Aorta (tissue), 5 donors: ENCODE data around the gene TNFRSF19. TPM values are rescaled to one million over a fixed set of nuclear protein-coding genes. Genes with fewer than 3 reads are reported as not detected.

Experiments
- ATAC-seq: fragments of 200-7000 bp; cut with Tn5 transposase; one replicate; pipeline ENCODE4 v1.9.1; 2022; ENCODE audit warnings: moderate library complexity; ENCODE audit not compliant: low FRiP score
- DNase-seq, 2 donors: peaks; one replicate each; pipeline ENCODE4 v3.0.0-alpha.2; 2020
- H3K27ac ChIP-seq, 2 donors: one replicate each; pipeline ENCODE4 v1.5.1; 2013; ENCODE audit warnings: low read length in 2 of 2, mild to moderate bottlenecking in 2 of 2, moderate library complexity in 2 of 2, control low read depth in 1 of 2, inconsistent platforms in 1 of 2, low read depth in 1 of 2
- H3K27me3 ChIP-seq, 2 donors: one replicate each; pipeline ENCODE4 v1.6.1; 2013; ENCODE audit warnings: control low read depth in 1 of 2, low read length in 1 of 2, mild to moderate bottlenecking in 1 of 2, moderate library complexity in 1 of 2; ENCODE audit not compliant: insufficient read depth in 2 of 2, control insufficient read depth in 1 of 2
- H3K36me3 ChIP-seq, 2 donors: one replicate each; pipeline ENCODE4 v1.6.1; 2013; ENCODE audit warnings: control low read depth in 1 of 2, low read length in 1 of 2, mild to moderate bottlenecking in 1 of 2; ENCODE audit not compliant: insufficient read depth in 2 of 2, control insufficient read depth in 1 of 2
- H3K4me1 ChIP-seq, 2 donors: one replicate each; pipeline ENCODE4 v1.6.1; 2013; ENCODE audit warnings: low read length in 2 of 2, control low read depth in 1 of 2, mild to moderate bottlenecking in 1 of 2, moderate library complexity in 1 of 2; ENCODE audit not compliant: insufficient read depth in 2 of 2, control insufficient read depth in 1 of 2
- H3K4me3 ChIP-seq, 2 donors: one replicate each; pipeline ENCODE4 v1.5.1; 2013; ENCODE audit warnings: low read length in 2 of 2, control low read depth in 1 of 2, mild to moderate bottlenecking in 1 of 2
- H3K9me3 ChIP-seq: one replicate; pipeline ENCODE4 v1.6.1; 2013; ENCODE audit warnings: mild to moderate bottlenecking, low read length; ENCODE audit not compliant: control insufficient read depth
- WGBS, 2 donors: extraction: QIAGEN DNeasy Blood & Tissue Kit; methylation state at CpG; one replicate each; pipeline ENCODE4 v1.1.7; 2013; 5-methylcytosine and 5-hydroxymethylcytosine counted together
- intact Hi-C, 2 donors: fragments of 100-400 bp; cut with DNase I; formaldehyde crosslinking; loops; one replicate each; pipeline versions ENCODE4 v1.14.2 to v1.15.0; 2022
- polyA plus RNA-seq, 2 donors: library from polyadenylated mRNA; stranded (reverse); fragments of 200-250 nt; gene quantifications; one replicate each; pipeline ENCODE4 v1.2.3, GENCODE V29; 2013
- total RNA-seq, 2 donors: library from RNA; stranded (reverse); fragmentation: NEBNext Ultra II Directional; extraction: Animal tissue kit (Norgen Biotek cat#: 25700); gene quantifications; one replicate each; pipeline ENCODE4 v1.2.1, GENCODE V29; 2021
- donor health status: healthy with polysubstance abuse.
- donor health status: Bipolar disorder and iron deficiency.
- donor health status: DM: no; HTN: no; CAD: no.
- donor health status: DM: no; HTN: no; CAD: no.
- donor health status: DM: yes; HTN: yes; CAD: no.

The TNFRSF19 gene
- total and polyA plus RNA-seq, 4 donors = 0.38 to 4.3 (median 1.9) TPM

- Histone ChIP-seq H3K9me3 (no peaks in the 10 kb centered on the region), H3K4me3 (no peak overlapping the region), H3K27me3 (no peaks in the 10 kb centered on the region), H3K36me3 (no peaks in the 10 kb centered on the region), H3K27ac (no peak overlapping the region), H3K4me1 (no peaks in the 10 kb centered on the region)
- ATAC-seq (no peak), DNase-seq (no peak)
- intact Hi-C loops = no loop called here
- 95 to 98% methylated on average over 7 of the region's 7 CpGs for WGBS, 2 donors
Observed at GRCh38 chr13:23560571-23561089, 9.6 kb upstream of the TNFRSF19 start.

DNA sequence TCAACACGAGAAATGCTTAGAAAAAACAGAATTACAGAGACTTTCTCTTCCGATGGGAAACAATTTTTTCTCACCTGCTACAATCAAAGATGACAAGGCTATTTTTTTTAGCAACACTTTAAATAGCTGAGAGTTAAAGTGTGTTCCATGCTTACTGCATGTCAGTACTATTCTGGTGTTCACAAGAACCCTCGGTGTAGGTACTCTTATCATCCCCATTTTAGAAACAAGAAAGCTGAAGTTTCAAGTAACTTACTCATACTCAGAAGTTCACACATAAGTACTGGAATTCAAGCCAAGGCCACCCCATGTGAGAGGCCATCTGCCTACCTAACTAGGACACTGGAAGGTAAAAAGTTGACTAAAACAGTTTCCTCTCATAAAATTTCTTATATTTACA is 9.0 kb upstream of the TNFRSF19 start:
- H3K9me3 ChIP-seq = peaks cover 1% of the 10 kb centered on the region
- H3K27me3 ChIP-seq = no peaks in the 10 kb centered on the region
- no peak overlapping the region for H3K4me3 ChIP-seq
- H3K36me3 ChIP-seq = no peaks in the 10 kb centered on the region
- intact Hi-C loops = no loop called here
- DNase-seq (no peak), ATAC-seq (no peak)
- no peak overlapping the region for H3K27ac ChIP-seq
- H3K4me1 ChIP-seq = no peaks in the 10 kb centered on the region
- 85 to 87% methylated on average over 3 of the region's 3 CpGs for WGBS, 2 donors

DNA sequence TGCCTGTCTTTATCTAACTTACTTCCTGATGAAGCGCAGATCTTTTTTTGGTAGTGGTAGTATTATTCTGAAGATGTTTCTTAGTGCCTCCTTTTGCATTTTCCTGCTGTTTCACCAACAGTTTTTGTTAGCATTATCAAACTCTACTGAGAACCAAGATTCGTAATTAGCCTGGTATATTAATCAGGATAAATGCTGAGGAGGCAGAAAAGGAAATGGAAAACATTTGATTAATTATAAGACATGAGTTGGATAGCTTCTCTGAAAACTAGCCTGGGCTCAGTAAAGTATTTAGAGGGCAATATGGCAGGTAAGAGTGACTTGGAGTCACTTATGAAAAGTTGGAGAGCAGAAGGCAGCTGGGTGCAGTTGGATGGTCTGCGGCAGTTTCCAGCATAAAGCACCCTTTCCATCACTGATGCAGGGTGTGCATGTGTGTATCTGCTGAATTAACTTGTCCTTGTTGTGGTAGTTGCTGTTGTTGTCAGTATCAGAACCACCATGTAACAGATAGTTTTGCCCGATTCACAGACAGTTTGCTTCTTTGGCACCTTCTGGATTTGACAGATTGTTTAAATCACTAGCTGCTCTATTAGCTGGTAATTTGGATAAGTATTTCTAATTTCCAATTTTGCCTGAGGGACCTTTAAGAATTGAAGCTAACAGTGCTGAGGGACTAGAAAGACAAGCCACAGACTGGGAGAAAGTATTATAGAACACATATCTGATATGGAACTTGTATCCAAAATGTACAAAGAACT is 6.9 kb upstream of the TNFRSF19 start:
- intact Hi-C loops = no loop called here
- WGBS, 2 donors = 95% methylated on average over 4 of the region's 4 CpGs

GRCh38 chr13:23567906-23568460 is 2.2 kb upstream of the TNFRSF19 start:
- intact Hi-C loops = no loop called here

More for the DNA sequence above, 6.9 kb upstream of the TNFRSF19 start:
- H3K4me3 ChIP-seq = no peak overlapping the region
- ATAC-seq (no peak), DNase-seq (no peak)
- H3K9me3 ChIP-seq = peaks cover 1% of the 10 kb centered on the region
- no peaks in the 10 kb centered on the region for H3K27me3 ChIP-seq
- H3K4me1 ChIP-seq = no peaks in the 10 kb centered on the region
- no peak overlapping the region for H3K27ac ChIP-seq
- no peaks in the 10 kb centered on the region for H3K36me3 ChIP-seq

DNA sequence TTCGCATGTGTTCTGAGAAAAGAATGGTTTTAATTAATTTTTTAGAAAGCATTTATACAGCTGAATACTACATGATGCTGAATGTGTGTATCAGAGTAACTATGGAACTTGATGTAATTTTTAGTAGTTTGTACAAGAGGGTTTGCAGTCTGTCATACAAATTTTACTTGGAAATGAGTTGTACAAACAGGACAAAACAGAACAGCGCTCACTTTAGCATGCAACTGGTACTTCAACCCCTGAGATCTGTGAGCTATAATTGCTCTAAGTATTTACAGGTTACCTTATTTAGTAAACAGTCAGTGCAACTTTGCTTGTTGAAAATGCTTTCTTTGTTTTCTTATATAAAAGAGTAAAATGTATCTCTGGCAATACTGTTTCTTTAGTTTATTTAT is 706 bp downstream of the TNFRSF19 start:
- Histone ChIP-seq H3K4me1 (no peaks in the 10 kb centered on the region), H3K27me3 (no peaks in the 10 kb centered on the region), H3K36me3 (no peaks in the 10 kb centered on the region), H3K9me3 (peaks cover 1% of the 10 kb centered on the region), H3K4me3 (no peak overlapping the region), H3K27ac (no peak overlapping the region)
- intact Hi-C loops = loop anchor here (10.0 kb wide), 2 partner anchors 224 to 304 kb away; no protein-coding TSS in a partner anchor
- no peak for ATAC-seq
- no peak for DNase-seq
- 27 to 31% methylated on average over 2 of the region's 2 CpGs for WGBS, 2 donors

More at GRCh38 chr13:23567906-23568460, 2.2 kb upstream of the TNFRSF19 start:
- 77 to 81% methylated on average over 9 of the region's 9 CpGs for WGBS, 2 donors
- ATAC-seq = no peak
- Histone ChIP-seq H3K36me3 (no peaks in the 10 kb centered on the region), H3K27ac (no peak overlapping the region), H3K4me3 (no peak overlapping the region), H3K4me1 (no peaks in the 10 kb centered on the region), H3K27me3 (no peaks in the 10 kb centered on the region), H3K9me3 (peaks cover 1% of the 10 kb centered on the region)
- DNase-seq = no peak

DNA sequence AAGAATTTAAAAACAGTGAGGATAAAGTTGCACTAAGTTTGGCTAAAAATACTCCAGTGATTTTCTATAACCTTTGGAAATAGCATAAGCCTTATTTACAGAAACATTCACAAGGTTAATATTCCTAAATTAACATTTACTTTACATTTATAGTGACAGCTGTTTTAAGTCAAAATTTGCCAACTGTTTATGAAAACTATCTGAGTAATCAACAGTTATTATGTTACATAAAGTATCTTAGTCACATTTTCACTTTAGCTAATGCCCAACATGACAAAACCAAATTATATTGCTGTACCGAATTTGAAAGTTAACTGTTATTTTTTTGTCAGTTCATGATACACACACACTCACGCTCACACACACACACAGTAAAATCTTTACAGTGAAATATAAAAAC is 1.2 kb downstream of the TNFRSF19 start:
- no peaks in the 10 kb centered on the region for H3K4me1 ChIP-seq
- DNase-seq (no peak), ATAC-seq (no peak)
- H3K9me3 ChIP-seq = no peaks in the 10 kb centered on the region
- no peaks in the 10 kb centered on the region for H3K27me3 ChIP-seq
- H3K36me3 ChIP-seq = no peaks in the 10 kb centered on the region
- H3K27ac ChIP-seq = no peak overlapping the region
- H3K4me3 ChIP-seq = no peak overlapping the region
- 61 to 69% methylated on average over 2 of the region's 2 CpGs for WGBS, 2 donors
- intact Hi-C loops = loop anchor here (10.0 kb wide), 2 partner anchors 223 to 303 kb away; no protein-coding TSS in a partner anchor

- Histone ChIP-seq H3K36me3 (no peaks in the 10 kb centered on the region), H3K27ac (no peak overlapping the region), H3K27me3 (no peaks in the 10 kb centered on the region), H3K9me3 (no peaks in the 10 kb centered on the region), H3K4me3 (no peak overlapping the region), H3K4me1 (no peaks in the 10 kb centered on the region)
- intact Hi-C loops = loop anchor here (10.0 kb wide), 2 partner anchors 222 to 302 kb away; no protein-coding TSS in a partner anchor
- ATAC-seq (no peak), DNase-seq (no peak)
- WGBS, 2 donors = 77 to 85% methylated on average over 1 of the region's 1 CpG
Observed at GRCh38 chr13:23572836-23573235, 2.6 kb downstream of the TNFRSF19 start.

- H3K4me3 ChIP-seq = no peak overlapping the region
- ATAC-seq = no peak
- no peak overlapping the region for H3K27ac ChIP-seq
- intact Hi-C loops = loop anchor here (5.0 to 10.0 kb wide), 3 partner anchors 107 to 300 kb away; no protein-coding TSS in a partner anchor
- no peaks in the 10 kb centered on the region for H3K4me1 ChIP-seq
- H3K27me3 ChIP-seq = no peaks in the 10 kb centered on the region
- no peaks in the 10 kb centered on the region for H3K36me3 ChIP-seq
- 74 to 76% methylated on average over 3 of the region's 3 CpGs for WGBS, 2 donors
- H3K9me3 ChIP-seq = no peaks in the 10 kb centered on the region
- DNase-seq = no peak
Observed at GRCh38 chr13:23574421-23575145, 4.4 kb downstream of the TNFRSF19 start.
